K562 (cell line): ENCODE results near the gene STX11. TPM values are rescaled to one million over a fixed set of nuclear protein-coding genes. Genes with fewer than 3 reads are reported as not detected.
A peak's percentile ranks its signal among the peaks of the same experiment; 100 is the strongest.

ENCODE experiments used
- ARID1B ChIP-seq: fragments of 450-650 bp; IDR thresholded peaks from 2 replicates; pipeline ENCODE4 v1.6.1; 2016; ENCODE audit warnings: antibody characterized with exemption, mild to moderate bottlenecking, inconsistent platforms
- CEBPZ ChIP-seq: fragments of 150-350 bp; IDR thresholded peaks from 2 replicates; pipeline ENCODE4 v1.6.1; 2014; ENCODE audit warnings: low read depth, mild to moderate bottlenecking, low read length, borderline replicate concordance
- IRF9 ChIP-seq: fragments of 450-650 bp; IDR thresholded peaks from 2 replicates; pipeline ENCODE4 v1.6.1; 2016; ENCODE audit warnings: missing biosample characterization, missing genetic modification characterization
- NONO ChIP-seq, 2 experiments: fragments of 200-400 bp in 1 of 2; fragments of 450-650 bp in 1 of 2; formaldehyde crosslinking in 1 of 2; IDR thresholded peaks; 2 replicates each; pipeline ENCODE4 v1.6.1; 2017; ENCODE audit warnings: low read depth in 2 of 2, mild to moderate bottlenecking in 2 of 2, moderate library complexity in 2 of 2, low read length in 1 of 2
- RAD21 ChIP-seq, 2 experiments: fragments of 250-450 bp in 1 of 2; fragments of 450-650 bp in 1 of 2; sonication (Bioruptor Pico) in 1 of 2; formaldehyde crosslinking in 1 of 2; IDR thresholded peaks in 1 of 2; conservative IDR thresholded peaks in 1 of 2; 2 replicates each; pipeline versions ENCODE4 v1.4.0 to v1.8.0; 2020 to 2022; ENCODE audit warnings: mild to moderate bottlenecking in 2 of 2, moderate library complexity in 1 of 2
- RBM39 ChIP-seq: fragments of 200-400 bp; formaldehyde crosslinking; optimal IDR thresholded peaks from 2 replicates; pipeline ENCODE3; 2018; ENCODE audit warnings: low read depth, low read length
- TFAP4 ChIP-seq: sonication (generic); formaldehyde crosslinking; IDR thresholded peaks from 2 replicates; pipeline ENCODE4 v1.8.0; 2022; ENCODE audit warnings: missing genetic modification reagents, mild to moderate bottlenecking, moderate library complexity, borderline replicate concordance
- ZBTB7A ChIP-seq: IDR thresholded peaks from 2 replicates; pipeline ENCODE4 v1.6.1; 2011; ENCODE audit warnings: low read depth, mild to moderate bottlenecking, low read length, moderate library complexity, borderline replicate concordance; ENCODE audit not compliant: control insufficient read depth
- polyA plus RNA-seq, 8 experiments: library from polyadenylated mRNA; depleted of rRNA in 4 of 8; stranded (reverse) in 5 of 8; unstranded in 3 of 8; fragments of >200 nt; fragmentation: Nextera tagmentation in 2 of 8; fragmentation: Illumina TruSeq in 1 of 8; extraction: Ambion mirVana in 2 of 8; extraction: Trizol in 1 of 8; gene quantifications; 2 replicates each; pipeline versions ENCODE4 v1.2.1 to v1.2.3, GENCODE V29; 2011 to 2014; ENCODE audit warnings: inconsistent platforms in 1 of 8, missing spikeins in 1 of 8
- total RNA-seq, 7 experiments: library from RNA; depleted of rRNA in 6 of 7; stranded (reverse); fragments of >200 nt in 6 of 7; fragmentation: Illumina TruSeq in 2 of 7; extraction: Trizol in 2 of 7; gene quantifications; 2 replicates each; pipeline versions ENCODE4 v1.2.1 to v1.2.3, GENCODE V29; 2011 to 2021; ENCODE audit warnings: low replicate concordance in 1 of 7

Gene STX11
- total and polyA plus RNA-seq, 9 of the 15 experiments (the other 6 are each of a cell fraction or from before 2014, with no cell fraction given) = 0.06 to 0.73 (median 0.40) TPM

GRCh38 chr6:144215932-144216667, 65.8 kb downstream of the STX11 start (continued):
- no peak; the same call in 1 of the 2 replicates for TF ChIP-seq CEBPZ
- TF ChIP-seq TFAP4 = peak; percentile 85; the same call in 1 of the 2 replicates
- TF ChIP-seq RAD21 (CRISPR knock-in tag; conservative IDR thresholded peaks at IDR 0.05 in 1 of 2, IDR thresholded peaks at IDR 0.05 in 1 of 2) = peak; percentile 25 to 56; a peak in 3 of 4 replicates
- TF ChIP-seq ARID1B = no peak; the same call in 1 of the 2 replicates
- TF ChIP-seq IRF9 (tag) = no peak
- no peak for TF ChIP-seq RBM39
- peak; percentile 55; the same call in 1 of the 2 replicates for TF ChIP-seq ZBTB7A
- TF ChIP-seq NONO (IDR thresholded peaks at IDR 0.05; ENCODE audit: low read depth in 2 of 2, low read length in 1 of 2) = peak; percentile 20 to 52; a peak in 2 of 4 replicates
